Right lobe of liver (tissue), 4 donors: ENCODE data around the gene CDKN2B-AS1.

Experiments
- CTCF ChIP-seq, 4 donors: fragments of 200-600 bp in 3 of 4; fragments of 450-650 bp in 1 of 4; IDR thresholded peaks; one replicate each; pipeline versions ENCODE4 v1.5.1 to v1.8.0; 2016 to 2022; ENCODE audit warnings: antibody characterized with exemption in 4 of 4, mild to moderate bottlenecking in 2 of 4
- POLR2A ChIP-seq: fragments of 450-650 bp; IDR thresholded peaks from one replicate; pipeline ENCODE4 v1.6.1; 2017; ENCODE audit warnings: antibody characterized with exemption, mild to moderate bottlenecking
- donor health status: DM: no; HTN: no; CAD: no.
- donor health status: DM: no; HTN: no; CAD: no.
- donor health status: DM: no; HTN: yes; CAD: no.

DNA sequence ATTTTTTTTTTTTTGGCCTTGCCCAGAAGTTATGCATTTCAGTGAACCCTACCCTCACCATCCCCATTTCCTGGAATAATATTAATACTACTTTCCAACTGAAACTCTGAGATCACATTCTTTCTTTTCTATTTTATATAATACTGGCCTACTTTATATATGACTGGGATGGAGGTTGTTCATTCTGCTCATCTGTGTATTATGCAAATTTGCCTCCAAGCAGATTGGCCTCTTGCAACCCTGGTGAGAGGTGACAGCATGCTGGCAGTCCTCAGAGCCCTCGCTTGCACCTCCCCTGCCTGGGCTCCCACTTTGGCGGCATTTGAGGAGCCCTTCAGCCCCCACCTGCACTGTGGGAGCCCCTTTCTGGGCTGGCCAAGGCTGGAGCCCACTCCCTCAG lies 35.8 kb upstream of the CDKN2B-AS1 start:
- TF ChIP-seq CTCF (IDR thresholded peaks at IDR 0.05) (no peak), POLR2A (no peak)
